Measurements from ENCODE around the gene PTPRF.

The PTPRF gene

GRCh38 chr1:43548285-43549271 is 17.9 kb downstream of the PTPRF start:
- peak overlapping the region; percentile 92 for H3K27ac ChIP-seq
- TF ChIP-seq CTCF (IDR thresholded peaks at IDR 0.05) = no peak
- no peak for TF ChIP-seq ZFX (IDR thresholded peaks at IDR 0.05; ENCODE audit: borderline replicate concordance)

GRCh38 chr1:43549394-43549793 is 18.7 kb downstream of the PTPRF start:
- peak overlapping the region; percentile 92 for H3K27ac ChIP-seq

- H3K27ac ChIP-seq = peak overlapping the region; percentile 92
- TF ChIP-seq CTCF (IDR thresholded peaks at IDR 0.05) (no peak), ZFX (IDR thresholded peaks at IDR 0.05; ENCODE audit: borderline replicate concordance) (no peak)
Observed at GRCh38 chr1:43549921-43550597, 19.4 kb downstream of the PTPRF start.

- TF ChIP-seq CTCF (IDR thresholded peaks at IDR 0.05) = no peak
- no peak for TF ChIP-seq ZFX (IDR thresholded peaks at IDR 0.05; ENCODE audit: borderline replicate concordance)
- peak overlapping the region; percentile 92 for H3K27ac ChIP-seq
Observed at GRCh38 chr1:43550598-43551246, 20.0 kb downstream of the PTPRF start.

GRCh38 chr1:43551396-43551888 is 20.8 kb downstream of the PTPRF start:
- H3K27ac ChIP-seq = peak overlapping the region; percentile 92
- TF ChIP-seq ZFX (IDR thresholded peaks at IDR 0.05; ENCODE audit: borderline replicate concordance) (no peak), CTCF (IDR thresholded peaks at IDR 0.05) (no peak)

- TF ChIP-seq CTCF (IDR thresholded peaks at IDR 0.05) (no peak), ZFX (IDR thresholded peaks at IDR 0.05; ENCODE audit: borderline replicate concordance) (no peak)
- H3K27ac ChIP-seq = peak overlapping the region; percentile 92
Observed at GRCh38 chr1:43552059-43552742, 21.5 kb downstream of the PTPRF start.

GRCh38 chr1:43552813-43553212 is 22.1 kb downstream of the PTPRF start:
- TF ChIP-seq ZFX (IDR thresholded peaks at IDR 0.05; ENCODE audit: borderline replicate concordance) (no peak), CTCF (IDR thresholded peaks at IDR 0.05) (no peak)
- H3K27ac ChIP-seq = peak overlapping the region; percentile 92; the same call in 1 of the 2 replicates

All from 22Rv1 (cell line).